ENCODE measurements around the gene UPK3A.
A peak's percentile ranks its signal among the peaks of the same experiment; 100 is the strongest.
"Not testable (repeated sequence)": the region's sequence is repeated elsewhere in the genome, so short reads cannot be mapped to it uniquely, and the experiment has no call there.

Gene UPK3A

DNA sequence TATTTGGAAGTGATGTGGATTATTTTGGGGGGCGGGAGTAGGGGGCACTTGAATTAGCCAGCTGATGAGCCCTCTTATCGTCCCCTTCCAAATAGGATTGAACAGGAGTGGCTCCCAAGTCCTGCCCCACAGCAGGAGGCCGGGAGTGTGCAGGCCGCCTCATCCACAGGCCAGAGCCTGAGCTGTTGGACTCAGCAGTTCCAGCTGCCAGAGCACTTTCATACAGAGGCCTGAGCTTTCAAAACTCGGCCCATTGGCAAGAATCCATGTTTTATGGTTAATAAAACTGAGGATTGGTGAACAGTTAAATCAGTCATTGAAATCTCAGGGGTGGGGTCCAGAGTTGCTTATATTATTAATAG is 34.6 kb downstream of the UPK3A start:
- TF ChIP-seq CTCF (conservative IDR thresholded peaks at IDR 0.05; ENCODE audit: low read length), result no peak
- peak; percentile 42 for DNase-seq (ENCODE audit: low read depth)
- no peak overlapping the region for H3K4me3 ChIP-seq (ENCODE audit: low read length)

GRCh38 chr22:45320357-45320976 is 35.7 kb downstream of the UPK3A start:
- no peak overlapping the region for H3K4me3 ChIP-seq (ENCODE audit: low read length)
- peak; percentile 80 for DNase-seq (ENCODE audit: low read depth)
- no peak for TF ChIP-seq CTCF (conservative IDR thresholded peaks at IDR 0.05; ENCODE audit: low read length)

GRCh38 chr22:45321827-45322226 is 37.1 kb downstream of the UPK3A start:
- no peak overlapping the region for H3K4me3 ChIP-seq (ENCODE audit: low read length)
- DNase-seq (ENCODE audit: low read depth), result no peak
- no peak for TF ChIP-seq CTCF (conservative IDR thresholded peaks at IDR 0.05; ENCODE audit: low read length)

GRCh38 chr22:45322873-45323525 is 38.2 kb downstream of the UPK3A start:
- no peak overlapping the region for H3K4me3 ChIP-seq (ENCODE audit: low read length)
- DNase-seq (ENCODE audit: low read depth), result no peak
- no peak for TF ChIP-seq CTCF (conservative IDR thresholded peaks at IDR 0.05; ENCODE audit: low read length)

DNA sequence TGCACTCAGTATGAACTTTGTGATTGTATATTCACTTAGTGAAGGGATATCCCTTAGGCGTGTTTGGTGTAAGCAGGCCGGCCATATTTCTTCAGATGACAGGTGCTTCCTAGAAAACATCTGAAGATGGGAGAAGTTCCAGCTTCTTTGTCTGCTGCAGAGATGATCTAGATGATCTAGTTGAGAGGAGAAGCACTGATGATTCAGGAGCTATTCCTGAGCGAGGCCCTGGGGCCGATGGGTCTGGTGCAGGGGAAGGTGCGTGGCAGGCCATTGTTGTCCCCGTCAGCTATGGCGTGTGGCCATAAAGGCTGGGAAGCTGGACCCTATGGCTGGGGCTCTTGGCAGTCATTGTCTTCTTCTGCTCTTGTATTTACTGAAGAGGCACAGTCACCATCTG is 38.9 kb downstream of the UPK3A start:
- TF ChIP-seq CTCF (conservative IDR thresholded peaks at IDR 0.05; ENCODE audit: low read length), result no peak
- no peak overlapping the region for H3K4me3 ChIP-seq (ENCODE audit: low read length)
- no peak for DNase-seq (ENCODE audit: low read depth)

DNA sequence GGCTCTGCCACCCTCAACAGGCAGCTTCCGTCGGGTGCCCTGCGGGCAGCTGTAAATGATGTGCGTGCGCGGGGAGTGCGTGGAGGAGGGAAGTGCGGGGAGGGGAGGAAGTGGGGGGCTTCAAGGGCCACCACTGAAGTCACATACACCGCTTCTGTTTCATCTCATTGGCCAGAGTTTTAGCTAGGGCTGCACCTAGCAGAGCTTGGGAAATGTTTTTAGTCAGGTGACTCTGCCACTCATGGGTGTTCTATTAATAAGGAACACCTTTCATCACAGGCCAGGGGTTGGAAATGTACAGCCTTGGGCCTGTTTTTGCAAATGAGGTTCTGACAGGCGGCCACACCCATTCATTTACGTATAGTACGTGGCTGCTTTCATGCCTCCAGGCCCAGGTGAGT is 39.6 kb downstream of the UPK3A start:
- H3K4me3 ChIP-seq (ENCODE audit: low read length), result no peak overlapping the region
- no peak for DNase-seq (ENCODE audit: low read depth)
- no peak for TF ChIP-seq CTCF (conservative IDR thresholded peaks at IDR 0.05; ENCODE audit: low read length)

DNA sequence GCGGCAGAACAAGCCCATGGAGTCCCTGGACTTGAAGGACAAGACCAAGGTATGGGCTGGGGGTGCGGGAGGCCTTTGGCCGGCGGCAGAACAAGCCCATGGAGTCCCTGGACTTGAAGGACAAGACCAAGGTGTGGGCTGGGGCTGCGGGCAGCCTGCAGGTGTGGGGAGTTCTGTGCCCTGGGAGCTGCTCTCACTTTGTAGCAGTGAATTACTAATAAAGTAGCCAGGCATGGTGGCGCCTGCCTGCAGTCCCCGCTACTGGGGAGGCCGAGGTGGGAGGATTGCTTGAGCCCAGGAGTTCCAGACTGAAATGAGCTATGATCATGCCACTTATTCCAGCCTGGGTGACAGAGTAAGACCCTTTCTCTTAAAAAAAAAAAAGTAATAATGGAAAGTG is 43.5 kb downstream of the UPK3A start:
- not testable (repeated sequence) for DNase-seq (ENCODE audit: low read depth); H3K4me3 ChIP-seq (ENCODE audit: low read length)
